Large intestine (tissue), 12 donors: Measurements from ENCODE around the gene ZNF587. TPM values are rescaled to one million over a fixed set of nuclear protein-coding genes. Genes with fewer than 3 reads are reported as not detected.
"Not testable (repeated sequence)": the region's sequence is repeated elsewhere in the genome, so short reads cannot be mapped to it uniquely, and the experiment has no call there.

Source experiments
- DNase-seq, 2 donors: peaks; one replicate each; pipeline versions ENCODE4 v3.0.0 to v3.0.0-alpha.2; 2013
- H3K27ac ChIP-seq: one replicate; pipeline ENCODE4 v1.5.1; 2013; ENCODE audit warnings: low read length
- H3K27me3 ChIP-seq: 2 replicates; pipeline ENCODE4 v1.6.1; 2013; ENCODE audit warnings: low read length; ENCODE audit not compliant: control insufficient read depth, insufficient read depth
- H3K36me3 ChIP-seq: 2 replicates; pipeline ENCODE4 v1.6.1; 2013; ENCODE audit warnings: low read length; ENCODE audit not compliant: control insufficient read depth, insufficient read depth
- H3K4me1 ChIP-seq: one replicate; pipeline ENCODE4 v1.6.1; 2013; ENCODE audit warnings: low read length; ENCODE audit not compliant: control insufficient read depth, insufficient read depth
- H3K4me3 ChIP-seq: one replicate; pipeline ENCODE4 v1.5.1; 2013; ENCODE audit warnings: low read length
- H3K9me3 ChIP-seq: one replicate; pipeline ENCODE4 v1.6.1; 2013; ENCODE audit warnings: mild to moderate bottlenecking, low read depth, low read length, moderate library complexity; ENCODE audit not compliant: control insufficient read depth
- WGBS: methylation state at CpG from one replicate; pipeline ENCODE4 v1.1.5; 2013; ENCODE audit warnings: low lambda C conversion rate; ENCODE audit not compliant: insufficient coverage; 5-methylcytosine and 5-hydroxymethylcytosine counted together
- long read RNA-seq, 11 donors: transcript quantifications; one replicate each; lab custom pipeline, GENCODE V29; 2026
- polyA plus RNA-seq: library from polyadenylated mRNA; unstranded; fragments of 120-200 nt; gene quantifications from one replicate; pipeline ENCODE4 v1.2.1, GENCODE V29; 2013

Gene ZNF587
- 61.1 TPM for polyA plus RNA-seq
- long read RNA-seq, donor 1, full-length matches to known transcripts, result 6 of 12 reads
- long read RNA-seq, donor 1, partial matches to known transcripts, result 6 of 12 reads
- long read RNA-seq, donor 1, other reads (novel, unspliced or antisense), result 0 of 12 reads
- long read RNA-seq, donor 2, full-length matches to known transcripts, result 8 of 8 reads
- long read RNA-seq, donor 2, partial matches to known transcripts, result 0 of 8 reads
- long read RNA-seq, donor 2, other reads (novel, unspliced or antisense), result 0 of 8 reads
- long read RNA-seq, donor 3, full-length matches to known transcripts, result 7 of 15 reads
- long read RNA-seq, donor 3, partial matches to known transcripts, result 8 of 15 reads
- long read RNA-seq, donor 3, other reads (novel, unspliced or antisense), result 0 of 15 reads
- long read RNA-seq, donor 4, result 0 reads
- long read RNA-seq, donor 5, partial matches to known transcripts, result 0 of 2 reads
- long read RNA-seq, donor 5, other reads (novel, unspliced or antisense), result 0 of 2 reads
- long read RNA-seq, donor 6, partial matches to known transcripts, result 5 of 22 reads
- long read RNA-seq, donor 6, other reads (novel, unspliced or antisense), result 14 of 22 reads
- long read RNA-seq, donor 7, full-length matches to known transcripts, result 4 of 4 reads
- long read RNA-seq, donor 7, partial matches to known transcripts, result 0 of 4 reads
- long read RNA-seq, donor 7, other reads (novel, unspliced or antisense), result 0 of 4 reads
- long read RNA-seq, donor 8, full-length matches to known transcripts, result 10 of 10 reads
- long read RNA-seq, donor 8, partial matches to known transcripts, result 0 of 10 reads
- long read RNA-seq, donor 8, other reads (novel, unspliced or antisense), result 0 of 10 reads
- long read RNA-seq, donor 9, full-length matches to known transcripts, result 2 of 2 reads
- long read RNA-seq, donor 9, partial matches to known transcripts, result 0 of 2 reads
- long read RNA-seq, donor 9, other reads (novel, unspliced or antisense), result 0 of 2 reads
- long read RNA-seq, donor 10, full-length matches to known transcripts, result 5 of 5 reads
- long read RNA-seq, donor 10, partial matches to known transcripts, result 0 of 5 reads
- long read RNA-seq, donor 10, other reads (novel, unspliced or antisense), result 0 of 5 reads
- long read RNA-seq, donor 11, full-length matches to known transcripts, result 9 of 16 reads
- long read RNA-seq, donor 11, partial matches to known transcripts, result 0 of 16 reads
- long read RNA-seq, donor 11, other reads (novel, unspliced or antisense), result 7 of 16 reads

DNA sequence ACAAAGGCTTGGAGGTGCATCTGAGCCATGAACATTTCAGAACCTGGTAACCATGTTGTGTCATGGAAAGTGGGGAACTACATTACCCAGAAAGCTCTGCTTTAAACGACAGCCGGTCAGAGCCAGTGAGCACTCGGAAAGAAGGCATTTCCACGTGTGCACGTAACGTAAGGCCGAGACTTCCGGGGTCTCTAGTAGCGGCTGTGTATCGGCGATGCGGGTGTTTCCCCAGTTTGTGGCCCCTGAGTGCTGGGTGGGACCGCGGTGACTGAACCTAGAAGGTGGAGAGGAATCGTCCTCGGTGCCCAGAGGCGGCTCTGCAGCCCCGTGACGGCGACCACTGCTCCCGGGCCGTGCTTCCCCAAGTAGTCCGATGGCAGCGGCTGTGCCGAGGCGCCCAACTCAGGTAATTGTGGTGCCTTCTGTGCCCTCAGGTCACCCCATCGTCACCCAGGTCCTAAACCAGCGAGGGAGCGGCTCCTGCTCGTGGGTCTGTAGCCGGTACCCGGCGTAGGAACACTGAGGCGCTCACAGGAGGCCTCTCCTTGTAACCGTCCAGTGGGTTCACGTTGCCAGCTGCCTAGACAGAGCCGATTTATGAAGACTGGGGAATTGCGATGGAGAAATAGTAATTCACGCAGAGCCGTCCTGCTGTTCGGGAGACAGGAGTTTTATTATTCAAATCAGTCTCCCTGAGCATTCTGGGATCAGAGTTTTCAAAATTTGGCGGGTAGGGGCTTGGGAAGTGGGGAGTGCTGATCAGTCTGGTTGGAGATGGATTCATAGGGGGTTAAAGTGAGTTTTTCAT is at the start of gene ZNF587:
Gene ZNF587 (plus strand): TSS at position 194 of the 808 bp plus-strand sequence. CDS start 180 bp downstream, at position 374.
- H3K36me3 ChIP-seq, result peaks cover 25% of the 10 kb centered on the region
- peaks cover 11% of the 10 kb centered on the region for H3K4me1 ChIP-seq
- H3K9me3 ChIP-seq, H3K27me3 ChIP-seq: not testable (repeated sequence)
- no CpG with 5 or more reads among the region's 42 CpGs for WGBS
- H3K4me3 ChIP-seq, result peak within 1 kb of the TSS; percentile 86
- peak; percentile 80 to 88 for DNase-seq
- peak within 1 kb of the TSS; percentile 87 for H3K27ac ChIP-seq

DNA sequence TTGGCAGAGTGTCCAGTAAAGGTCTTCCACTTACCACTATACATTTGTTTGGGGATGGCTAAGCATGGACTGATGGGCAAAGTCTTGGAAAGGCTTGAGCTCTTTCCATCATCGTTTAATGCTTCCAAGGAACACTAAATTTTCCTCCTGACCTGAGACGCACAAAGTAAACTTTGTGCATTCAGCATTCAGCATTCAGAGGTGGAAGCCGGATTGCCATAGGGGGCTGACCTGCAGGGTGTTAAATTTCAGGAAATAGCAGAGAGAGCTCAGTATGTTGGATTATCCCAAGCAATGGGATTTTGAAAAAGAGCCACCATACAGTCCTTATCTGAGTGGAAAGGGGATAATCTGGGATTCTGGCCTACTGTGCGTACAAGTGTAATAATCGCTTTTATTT is 49.0 kb upstream of the ZNF587 start:
- Histone ChIP-seq H3K4me1 (peaks cover 10% of the 10 kb centered on the region), H3K27me3 (no peaks in the 10 kb centered on the region), H3K4me3 (no peak overlapping the region), H3K9me3 (no peaks in the 10 kb centered on the region), H3K27ac (no peak overlapping the region), H3K36me3 (peaks cover 23% of the 10 kb centered on the region)
- WGBS, result 100% methylated on average over 1 of the region's 5 CpGs
- no peak for DNase-seq

DNA sequence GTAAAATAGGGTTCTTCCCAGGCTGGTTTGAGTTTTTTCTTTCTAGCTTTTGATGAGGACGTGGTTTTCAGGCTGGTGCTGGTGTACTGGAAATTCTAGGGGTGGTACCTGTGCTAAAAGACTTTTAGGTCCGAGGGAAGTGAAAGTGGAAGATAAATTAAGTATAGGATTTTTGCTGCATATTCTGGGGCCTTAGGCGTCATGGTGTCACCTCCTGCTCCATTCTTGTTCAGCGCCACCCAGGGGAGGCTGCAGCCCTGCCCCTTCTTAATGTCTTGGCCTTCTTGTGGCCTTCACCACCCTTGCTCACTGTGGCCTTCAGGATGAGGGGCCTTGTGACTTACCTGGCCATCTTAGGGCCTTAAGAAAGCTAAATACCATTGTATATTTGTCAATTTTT is 47.4 kb upstream of the ZNF587 start:
- WGBS, result no CpG with 5 or more reads among the region's 4 CpGs
- no peaks in the 10 kb centered on the region for H3K27me3 ChIP-seq
- no peak overlapping the region for H3K27ac ChIP-seq
- no peak overlapping the region for H3K4me3 ChIP-seq
- no peaks in the 10 kb centered on the region for H3K9me3 ChIP-seq
- peaks cover 23% of the 10 kb centered on the region for H3K36me3 ChIP-seq
- DNase-seq, result no peak
- H3K4me1 ChIP-seq, result peaks cover 13% of the 10 kb centered on the region

GRCh38 chr19:57803265-57803593 is 46.4 kb upstream of the ZNF587 start:
- WGBS, result 4% methylated on average over 5 of the region's 6 CpGs
- Histone ChIP-seq H3K9me3 (no peaks in the 10 kb centered on the region), H3K4me3 (peak overlapping the region; percentile 61), H3K36me3 (peaks cover 33% of the 10 kb centered on the region), H3K4me1 (peaks cover 15% of the 10 kb centered on the region), H3K27ac (peak overlapping the region; percentile 83), H3K27me3 (no peaks in the 10 kb centered on the region)
- DNase-seq, result no peak

- peaks cover 37% of the 10 kb centered on the region for H3K36me3 ChIP-seq
- 1% methylated on average over 11 of the region's 19 CpGs for WGBS
- peaks cover 18% of the 10 kb centered on the region for H3K4me1 ChIP-seq
- H3K27ac ChIP-seq, result peak overlapping the region; percentile 83
- no peaks in the 10 kb centered on the region for H3K9me3 ChIP-seq
- no peaks in the 10 kb centered on the region for H3K27me3 ChIP-seq
- peak overlapping the region; percentile 61 for H3K4me3 ChIP-seq
- peak in 1 of 2 donors; percentile 66 for DNase-seq
These were observed 45.9 kb upstream of the ZNF587 start for GRCh38 chr19:57803594-57804325.

DNA sequence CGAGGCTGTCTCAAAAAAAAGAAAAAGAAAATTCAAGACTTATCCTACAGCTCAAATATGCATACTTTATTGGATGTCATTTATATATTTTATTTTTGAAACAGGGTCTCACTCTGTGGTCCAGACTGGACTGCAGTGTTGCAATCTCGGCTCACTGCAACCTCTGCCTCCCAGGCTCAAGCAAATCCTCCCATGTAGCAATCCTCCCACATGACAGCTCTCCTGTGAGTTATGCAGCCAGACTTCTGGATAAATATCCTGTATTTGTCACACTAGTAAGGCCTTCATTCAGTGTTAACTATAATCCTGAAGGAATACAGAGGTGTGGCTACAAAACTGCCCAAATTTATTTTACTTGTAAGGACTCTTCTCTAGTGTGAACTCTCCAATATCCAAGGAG is 42.1 kb upstream of the ZNF587 start:
- no peak overlapping the region for H3K4me3 ChIP-seq
- peaks cover 42% of the 10 kb centered on the region for H3K36me3 ChIP-seq
- H3K9me3 ChIP-seq, result no peaks in the 10 kb centered on the region
- H3K4me1 ChIP-seq, result peaks cover 32% of the 10 kb centered on the region
- WGBS, result no CpG with 5 or more reads among the region's 2 CpGs
- H3K27ac ChIP-seq, result no peak overlapping the region
- H3K27me3 ChIP-seq, result no peaks in the 10 kb centered on the region
- DNase-seq, result no peak

DNA sequence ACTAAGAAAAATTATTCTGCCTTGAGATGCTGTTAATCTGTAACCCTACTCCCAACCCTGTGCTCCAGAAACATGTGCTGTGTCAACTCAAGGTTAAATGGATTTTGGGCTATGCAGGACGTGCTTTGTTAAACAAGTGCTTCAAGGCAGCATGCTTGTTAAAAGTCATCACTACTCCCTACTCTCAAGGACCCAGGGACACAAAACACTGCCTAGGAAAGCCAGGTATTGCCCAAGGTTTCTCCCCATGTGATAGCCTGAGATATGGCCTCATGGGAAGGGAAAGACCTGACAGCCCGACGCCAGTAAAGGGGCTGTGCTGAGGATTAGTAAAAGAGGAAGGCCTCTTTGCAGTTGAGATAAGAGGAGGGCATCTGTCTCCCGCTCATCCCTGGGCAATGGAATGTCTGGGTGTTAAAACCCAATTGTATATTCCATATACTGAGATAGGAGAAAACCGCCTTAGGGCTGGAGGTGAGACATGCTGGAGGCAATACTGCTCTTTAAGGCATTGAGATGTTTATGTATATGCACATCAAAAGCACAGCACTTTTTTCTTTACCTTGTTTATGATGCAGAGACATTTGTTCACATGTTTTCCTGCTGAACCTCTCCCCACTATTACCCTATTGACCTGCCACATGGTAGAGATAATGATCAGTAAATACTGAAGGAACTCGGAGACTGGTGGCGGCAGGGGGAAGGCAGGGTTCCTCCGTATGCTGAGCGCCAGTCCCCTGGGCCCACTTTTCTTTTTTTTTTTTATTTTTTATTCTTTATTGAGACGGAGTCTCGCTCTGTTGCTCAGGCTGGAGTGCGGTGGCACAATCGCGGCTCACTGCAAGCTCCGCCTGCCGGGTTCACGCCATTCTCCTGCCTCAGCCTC is 39.0 kb upstream of the ZNF587 start:
- WGBS, result no CpG with 5 or more reads among the region's 17 CpGs
- H3K27ac ChIP-seq, result peak overlapping the region; percentile 70
- DNase-seq, result peak; percentile 58 to 89
- H3K4me1 ChIP-seq, result peaks cover 39% of the 10 kb centered on the region
- not testable (repeated sequence) for H3K9me3 ChIP-seq, H3K4me3 ChIP-seq, H3K27me3 ChIP-seq
- H3K36me3 ChIP-seq, result peaks cover 47% of the 10 kb centered on the region

DNA sequence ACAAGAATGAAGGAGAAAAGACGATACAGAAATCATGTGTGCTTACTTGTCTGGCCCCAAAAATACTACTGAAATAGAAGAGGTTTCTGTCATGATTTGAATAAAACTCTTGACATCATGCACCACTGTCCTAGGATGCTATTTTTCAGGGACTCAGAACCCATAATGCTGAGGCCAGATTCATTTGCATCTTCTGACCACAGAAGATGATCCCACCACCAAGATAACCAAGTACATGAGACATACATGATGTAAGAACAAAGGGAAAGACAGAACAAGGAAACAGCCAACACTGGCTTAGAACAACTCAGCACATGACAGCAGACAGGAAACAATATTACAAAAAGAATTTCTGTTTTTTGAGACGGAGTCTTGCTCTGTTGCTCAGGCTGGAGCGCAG is 37.4 kb upstream of the ZNF587 start:
- Histone ChIP-seq H3K36me3 (peaks cover 36% of the 10 kb centered on the region), H3K4me3 (peak overlapping the region; percentile 81), H3K4me1 (peaks cover 39% of the 10 kb centered on the region), H3K27me3 (no peaks in the 10 kb centered on the region), H3K9me3 (no peaks in the 10 kb centered on the region), H3K27ac (peak overlapping the region; percentile 70)
- DNase-seq, result no peak
- WGBS, result 71% methylated on average over 1 of the region's 3 CpGs
